GM20000 (cell line): Measurements from ENCODE around the gene RIN2.

Experiments used
- DNase-seq: peaks from one replicate; pipeline ENCODE4 v3.0.0; 2012; ENCODE audit warnings: low spot score
- CTCF ChIP-seq: IDR thresholded peaks from 2 replicates; pipeline ENCODE4 v1.5.1; 2012; ENCODE audit warnings: mild to moderate bottlenecking, control low read depth; ENCODE audit errors: extremely low read depth, missing control alignments

Gene RIN2

GRCh38 chr20:19738951-19739350, 19.1 kb upstream of the RIN2 start:
- no peak for DNase-seq
- TF ChIP-seq CTCF = no peak

GRCh38 chr20:19739351-19739750, 18.7 kb upstream of the RIN2 start:
- DNase-seq = no peak
- TF ChIP-seq CTCF = no peak

GRCh38 chr20:19740512-19740911, 17.5 kb upstream of the RIN2 start:
- TF ChIP-seq CTCF = no peak
- no peak for DNase-seq

GRCh38 chr20:19741924-19742323, 16.1 kb upstream of the RIN2 start:
- no peak for DNase-seq
- TF ChIP-seq CTCF = no peak

- no peak for DNase-seq
Observed at GRCh38 chr20:19742974-19743639, 15.0 kb upstream of the RIN2 start.

GRCh38 chr20:19743640-19743995, 14.4 kb upstream of the RIN2 start:
- TF ChIP-seq CTCF = no peak
- no peak for DNase-seq

More at GRCh38 chr20:19742974-19743639, 15.0 kb upstream of the RIN2 start:
- no peak for TF ChIP-seq CTCF

GRCh38 chr20:19745106-19745505, 13.0 kb upstream of the RIN2 start:
- TF ChIP-seq CTCF = no peak
- DNase-seq = no peak
